Measurements from ENCODE around the gene ACTL8.

Gene ACTL8

GRCh38 chr1:17861685-17862084 is 106.6 kb downstream of the ACTL8 start:
- peak; percentile 4 for DNase-seq
- in situ Hi-C loops (cut with MboI; ENCODE audit: low pct_unique_long_range_greater_than_20kb, low sequenced_read_pairs) = no loop called here

- in situ Hi-C loops (cut with MboI; ENCODE audit: low pct_unique_long_range_greater_than_20kb, low sequenced_read_pairs) = no loop called here
- no peak for DNase-seq
These were observed 107.0 kb downstream of the ACTL8 start for GRCh38 chr1:17862121-17862520.

GRCh38 chr1:17865912-17866739 is 111.0 kb downstream of the ACTL8 start:
- in situ Hi-C loops (cut with MboI; ENCODE audit: low pct_unique_long_range_greater_than_20kb, low sequenced_read_pairs) = no loop called here
- no peak for DNase-seq

- in situ Hi-C loops (cut with MboI; ENCODE audit: low pct_unique_long_range_greater_than_20kb, low sequenced_read_pairs) = no loop called here
- no peak for DNase-seq
These were observed 111.6 kb downstream of the ACTL8 start for GRCh38 chr1:17866740-17867029.

- in situ Hi-C loops (cut with MboI; ENCODE audit: low pct_unique_long_range_greater_than_20kb, low sequenced_read_pairs) = no loop called here
These were observed 112.3 kb downstream of the ACTL8 start for GRCh38 chr1:17867470-17867869.

GRCh38 chr1:17869815-17870214 is 114.7 kb downstream of the ACTL8 start:
- DNase-seq = no peak
- in situ Hi-C loops (cut with MboI; ENCODE audit: low pct_unique_long_range_greater_than_20kb, low sequenced_read_pairs) = no loop called here

More at GRCh38 chr1:17867470-17867869, 112.3 kb downstream of the ACTL8 start:
- DNase-seq = no peak

GRCh38 chr1:17870679-17871078 is 115.5 kb downstream of the ACTL8 start:
- DNase-seq = no peak
- in situ Hi-C loops (cut with MboI; ENCODE audit: low pct_unique_long_range_greater_than_20kb, low sequenced_read_pairs) = no loop called here

- DNase-seq = no peak
- in situ Hi-C loops (cut with MboI; ENCODE audit: low pct_unique_long_range_greater_than_20kb, low sequenced_read_pairs) = no loop called here
These were observed 118.0 kb downstream of the ACTL8 start for GRCh38 chr1:17873007-17873675.

- in situ Hi-C loops (cut with MboI; ENCODE audit: low pct_unique_long_range_greater_than_20kb, low sequenced_read_pairs) = no loop called here
- no peak for DNase-seq
These were observed 119.1 kb downstream of the ACTL8 start for GRCh38 chr1:17874231-17874630.

- in situ Hi-C loops (cut with MboI; ENCODE audit: low pct_unique_long_range_greater_than_20kb, low sequenced_read_pairs) = no loop called here
- DNase-seq = no peak
These were observed 119.6 kb downstream of the ACTL8 start for GRCh38 chr1:17874710-17875109.

- in situ Hi-C loops (cut with MboI; ENCODE audit: low pct_unique_long_range_greater_than_20kb, low sequenced_read_pairs) = no loop called here
- DNase-seq = no peak
These were observed 120.2 kb downstream of the ACTL8 start for GRCh38 chr1:17875171-17875881.

- in situ Hi-C loops (cut with MboI; ENCODE audit: low pct_unique_long_range_greater_than_20kb, low sequenced_read_pairs) = no loop called here
- no peak for DNase-seq
These were observed 120.7 kb downstream of the ACTL8 start for GRCh38 chr1:17875882-17876280.
